PC-3 (cell line): ENCODE results near the gene CALR3. TPM values are rescaled to one million over a fixed set of nuclear protein-coding genes. Genes with fewer than 3 reads are reported as not detected.
A peak's percentile ranks its signal among the peaks of the same experiment; 100 is the strongest.
"Not testable (repeated sequence)": the region's sequence is repeated elsewhere in the genome, so short reads cannot be mapped to it uniquely, and the experiment has no call there.

Experiments
- ATAC-seq: fragments of 200-7000 bp; cut with Tn5 transposase; 2 replicates; pipeline ENCODE4 v1.9.1; 2020; ENCODE audit warnings: mild to moderate bottlenecking, moderate library complexity
- BruUV-seq: library from RNA; stranded (reverse); fragments of 400-500 nt; replicated peaks from 2 replicates; lab custom pipeline; 2021; lab: Mats Ljungman, UMichigan
- CTCF ChIA-PET: fragments of 300-600 bp; sonication (Branson Sonifier 250); formaldehyde crosslinking; loops from one replicate; lab custom pipeline; 2022; ENCODE audit warnings: antibody characterized with exemption; lab: Charles Lee
- POLR2A ChIA-PET: fragments of 300-600 bp; sonication (Branson Sonifier 250); formaldehyde crosslinking; loops from one replicate; lab custom pipeline; 2022; ENCODE audit warnings: antibody characterized with exemption; ENCODE audit not compliant: unreplicated experiment; lab: Charles Lee
- DNase-seq: peaks from one replicate; pipeline ENCODE4 v3.0.0-alpha.2; 2015
- H2AFZ ChIP-seq: fragments of 300-600 bp; sonication (generic); 2 replicates; pipeline ENCODE4 v1.6.0; 2016; ENCODE audit warnings: antibody characterized with exemption, low read length
- H3F3A ChIP-seq: fragments of 300-600 bp; sonication (generic); one replicate; pipeline ENCODE4 v1.6.0; 2017; ENCODE audit warnings: antibody characterized with exemption, low read length, control low read depth, mild to moderate bottlenecking; ENCODE audit not compliant: unreplicated experiment
- H3K27ac ChIP-seq: fragments of 300-600 bp; sonication (generic); 2 replicates; pipeline ENCODE4 v1.5.1; 2016; ENCODE audit warnings: mild to moderate bottlenecking, low read length
- H3K27me3 ChIP-seq: fragments of 300-600 bp; sonication (generic); 2 replicates; pipeline ENCODE4 v1.6.1; 2016; ENCODE audit warnings: low read length, mixed read lengths
- H3K36me3 ChIP-seq: fragments of 300-600 bp; sonication (generic); 2 replicates; pipeline ENCODE4 v1.6.1; 2016; ENCODE audit warnings: low read depth, mixed run types, low read length, mixed read lengths
- H3K4me1 ChIP-seq: fragments of 300-600 bp; sonication (generic); 2 replicates; pipeline ENCODE4 v1.5.1; 2016; ENCODE audit warnings: low read length; ENCODE audit not compliant: insufficient read depth
- H3K4me2 ChIP-seq: fragments of 300-600 bp; sonication (generic); 2 replicates; pipeline ENCODE4 v1.6.0; 2016; ENCODE audit warnings: low read length
- H3K4me3 ChIP-seq: fragments of 300-600 bp; sonication (generic); 2 replicates; pipeline ENCODE4 v1.5.1; 2016; ENCODE audit warnings: mild to moderate bottlenecking, low read length, mixed read lengths
- H3K79me2 ChIP-seq: fragments of 300-600 bp; sonication (generic); 2 replicates; pipeline ENCODE4 v1.6.1; 2017; ENCODE audit warnings: low read length, mixed read lengths
- H3K9ac ChIP-seq: fragments of 300-600 bp; sonication (generic); 2 replicates; pipeline ENCODE4 v1.6.0; 2016; ENCODE audit warnings: mild to moderate bottlenecking, low read length
- H3K9me2 ChIP-seq: fragments of 300-600 bp; sonication (generic); replicated peaks from 2 replicates; pipeline ENCODE4 v1.6.1; 2016; ENCODE audit warnings: mixed run types, low read length, mixed read lengths
- H3K9me3 ChIP-seq: fragments of 300-600 bp; sonication (generic); 2 replicates; pipeline ENCODE4 v1.6.1; 2016; ENCODE audit warnings: low read length, mixed read lengths
- H4K20me1 ChIP-seq: fragments of 300-600 bp; sonication (generic); 2 replicates; pipeline ENCODE4 v1.6.1; 2016; ENCODE audit warnings: low read length, mixed read lengths
- CTCF ChIP-seq: fragments of 300-600 bp; sonication (generic); conservative IDR thresholded peaks from 2 replicates; pipeline ENCODE4 v1.5.1; 2017; ENCODE audit warnings: antibody characterized with exemption, low read depth, mild to moderate bottlenecking, low read length
- EZH2 ChIP-seq: fragments of 300-600 bp; sonication (generic); IDR thresholded peaks from one replicate; pipeline ENCODE4 v1.6.1; 2017; ENCODE audit warnings: antibody characterized with exemption, mild to moderate bottlenecking, low read length; ENCODE audit not compliant: unreplicated experiment
- EZH2phosphoT487 ChIP-seq: fragments of 300-600 bp; sonication (generic); IDR thresholded peaks from 2 replicates; pipeline ENCODE4 v1.6.1; 2018; ENCODE audit warnings: mild to moderate bottlenecking, antibody characterized with exemption, low read length, borderline replicate concordance
- intact Hi-C: fragments of 100-400 bp; cut with micrococcal nuclease; formaldehyde crosslinking; loops from 2 replicates; pipeline ENCODE4 v1.9.0; 2023
- total RNA-seq: library from RNA; depleted of rRNA; stranded (reverse); fragments of >200 nt; gene quantifications from 2 replicates; pipeline ENCODE4 v1.2.3, GENCODE V29; 2014

Gene CALR3
- total RNA-seq, 1 experiment from 2014 or later, result 0.47 TPM

- Histone ChIP-seq H3K9me3 (no peaks in the 10 kb centered on the region), H3K9ac (no peak overlapping the region), H3K27ac (no peak overlapping the region), H3K4me3 (no peak overlapping the region), H3K79me2 (peaks cover 36% of the 10 kb centered on the region), H3K9me2 (no peaks in the 10 kb centered on the region), H3K4me1 (peaks cover 20% of the 10 kb centered on the region), H3K36me3 (no peaks in the 10 kb centered on the region; the same call in 1 of the 2 replicates), H4K20me1 (no peaks in the 10 kb centered on the region), H3K4me2 (no peak overlapping the region), H2AFZ (no peak overlapping the region), H3F3A (no peaks in the 10 kb centered on the region), H3K27me3 (no peaks in the 10 kb centered on the region)
- BruUV-seq, result no TSS peak
- DNase-seq, result no peak
- intact Hi-C loops, result no loop called here
- ChIA-PET POLR2A (no interaction called here), CTCF (no interaction called here)
- TF ChIP-seq CTCF (no peak), EZH2 (no peak), EZH2phosphoT487 (no peak)
- ATAC-seq, result no peak
Measured at GRCh38 chr19:16472992-16473391, 23.0 kb downstream of the CALR3 start.

- POLR2A ChIA-PET, intact Hi-C loops: not testable (repeated sequence)
Measured at GRCh38 chr19:16472559-16472899, 23.4 kb downstream of the CALR3 start.

GRCh38 chr19:16470911-16471811, 24.8 kb downstream of the CALR3 start:
- peak; percentile 42 for DNase-seq
- no peaks in the 10 kb centered on the region for H4K20me1 ChIP-seq
- peaks cover 54% of the 10 kb centered on the region for H3K79me2 ChIP-seq

More at GRCh38 chr19:16472559-16472899, 23.4 kb downstream of the CALR3 start:
- H4K20me1 ChIP-seq, H3K9me2 ChIP-seq, H3K9me3 ChIP-seq, H3K36me3 ChIP-seq, ATAC-seq, DNase-seq, H3K27me3 ChIP-seq, BruUV-seq, H3F3A ChIP-seq, CTCF ChIA-PET: not testable (repeated sequence)
- Histone ChIP-seq H3K4me3 (peak overlapping the region; percentile 94), H2AFZ (peak overlapping the region; percentile 90), H3K79me2 (peaks cover 40% of the 10 kb centered on the region), H3K9ac (peak overlapping the region; percentile 87), H3K4me1 (peaks cover 20% of the 10 kb centered on the region), H3K4me2 (peak overlapping the region; percentile 99), H3K27ac (peak overlapping the region; percentile 78)

More at GRCh38 chr19:16470911-16471811, 24.8 kb downstream of the CALR3 start:
- ATAC-seq, result peak; percentile 32
- H3K27me3 ChIP-seq, result no peaks in the 10 kb centered on the region
- peak overlapping the region; percentile 94 for H3K4me3 ChIP-seq
- H3F3A ChIP-seq, result no peaks in the 10 kb centered on the region
- peaks cover 20% of the 10 kb centered on the region for H3K4me1 ChIP-seq
- peak overlapping the region; percentile 60 for H2AFZ ChIP-seq
- TSS peak; percentile 61 for BruUV-seq
- H3K36me3 ChIP-seq, result no peaks in the 10 kb centered on the region; the same call in 1 of the 2 replicates
- peak overlapping the region; percentile 88 for H3K9ac ChIP-seq
- intact Hi-C loops, result no loop called here
- TF ChIP-seq CTCF, result no peak
- no peak for TF ChIP-seq EZH2
- TF ChIP-seq EZH2phosphoT487, result no peak
- peak overlapping the region; percentile 92 for H3K4me2 ChIP-seq
- ChIA-PET POLR2A (interaction anchor here (0.6 kb wide), 1 partner anchor 188 kb away, joined by 3 read pairs; no protein-coding TSS in a partner anchor), CTCF (interaction anchor here (0.6 kb wide), 1 partner anchor 13 kb away, joined by 3 read pairs; no protein-coding TSS in a partner anchor)
- no peaks in the 10 kb centered on the region for H3K9me3 ChIP-seq
- no peaks in the 10 kb centered on the region for H3K9me2 ChIP-seq
- H3K27ac ChIP-seq, result peak overlapping the region; percentile 43
